Ecto neural progenitor cell (in vitro differentiated cells): Measurements from ENCODE around the gene GSK3B.
A peak's percentile ranks its signal among the peaks of the same experiment; 100 is the strongest.

ENCODE experiments used
- DNase-seq: peaks from one replicate; pipeline ENCODE4 v3.0.0-alpha.2; 2018; ENCODE audit warnings: low spot score

The GSK3B gene

DNA sequence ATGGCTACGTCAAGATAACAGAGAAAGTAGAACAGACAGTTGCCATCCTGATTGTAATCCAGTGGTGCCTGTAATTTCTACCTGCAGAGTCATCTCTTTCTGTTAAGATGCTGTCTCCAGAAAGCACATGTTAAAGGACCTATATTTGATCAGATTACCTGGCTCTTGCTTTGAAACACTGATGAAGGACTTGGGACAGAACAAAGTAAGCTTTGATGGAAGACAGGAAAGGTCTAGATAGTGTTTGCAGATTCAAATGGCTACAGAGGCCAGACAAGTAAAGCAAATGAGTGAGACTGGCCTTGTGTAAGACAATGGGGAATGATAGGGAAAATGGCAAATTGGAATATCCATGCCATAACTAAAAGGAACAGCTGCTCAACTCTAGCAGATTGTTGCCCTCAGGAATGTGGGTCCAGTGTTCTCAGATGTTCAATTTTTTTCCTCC lies 1.8 kb upstream of the GSK3B start:
- no peak for DNase-seq

- peak; percentile 89 for DNase-seq
Measured at GRCh38 chr3:120095226-120095978, 1.2 kb upstream of the GSK3B start.

DNA sequence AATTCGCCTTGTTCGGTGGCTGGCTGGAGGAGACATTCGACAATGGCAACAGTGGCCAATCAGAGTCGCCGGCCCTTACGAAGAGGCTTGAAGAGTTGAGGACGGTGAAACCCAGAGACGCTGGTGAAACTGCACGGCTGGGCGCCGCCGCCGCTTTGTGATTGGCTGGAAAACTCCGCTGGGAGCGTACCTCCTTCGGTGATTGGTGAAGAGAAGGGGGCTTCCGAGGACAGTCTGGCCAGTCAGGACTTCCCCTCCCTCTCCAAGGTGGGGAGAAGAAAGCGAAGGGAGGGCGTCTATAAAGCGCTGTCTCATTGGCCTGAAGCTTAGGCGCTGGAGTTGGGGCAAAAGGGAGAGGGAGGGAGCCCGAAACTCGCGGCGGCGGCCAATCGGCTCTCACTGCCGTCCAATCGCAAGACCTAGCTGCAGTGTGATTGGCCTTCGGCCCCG lies 554 bp upstream of the GSK3B start:
- DNase-seq = no peak

GRCh38 chr3:120093119-120093910 lies 932 bp downstream of the GSK3B start:
- no peak for DNase-seq

DNA sequence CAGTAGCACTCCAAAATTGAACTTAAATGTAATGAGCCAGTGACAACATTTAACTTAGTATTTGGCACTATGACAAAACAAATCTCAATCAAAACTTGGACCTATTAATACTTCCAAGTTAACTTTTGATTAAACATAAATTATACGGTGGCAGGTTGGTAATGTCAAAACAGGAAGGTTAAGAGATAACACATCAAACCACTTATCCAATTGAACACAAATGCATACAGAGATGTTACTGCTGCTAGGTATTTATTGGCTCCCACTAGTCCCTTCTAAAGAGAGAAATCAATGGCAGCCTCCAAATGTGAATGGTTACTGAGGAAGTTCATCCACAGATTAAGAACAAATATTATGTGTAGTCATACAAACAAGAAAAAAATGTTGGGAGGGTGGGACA lies 1.8 kb downstream of the GSK3B start:
- no peak for DNase-seq

GRCh38 chr3:120090422-120090821 lies 3.8 kb downstream of the GSK3B start:
- DNase-seq = no peak

- DNase-seq = no peak
Measured at GRCh38 chr3:120089089-120089488, 5.2 kb downstream of the GSK3B start.

- no peak for DNase-seq
Measured at GRCh38 chr3:120088622-120089021, 5.6 kb downstream of the GSK3B start.

DNA sequence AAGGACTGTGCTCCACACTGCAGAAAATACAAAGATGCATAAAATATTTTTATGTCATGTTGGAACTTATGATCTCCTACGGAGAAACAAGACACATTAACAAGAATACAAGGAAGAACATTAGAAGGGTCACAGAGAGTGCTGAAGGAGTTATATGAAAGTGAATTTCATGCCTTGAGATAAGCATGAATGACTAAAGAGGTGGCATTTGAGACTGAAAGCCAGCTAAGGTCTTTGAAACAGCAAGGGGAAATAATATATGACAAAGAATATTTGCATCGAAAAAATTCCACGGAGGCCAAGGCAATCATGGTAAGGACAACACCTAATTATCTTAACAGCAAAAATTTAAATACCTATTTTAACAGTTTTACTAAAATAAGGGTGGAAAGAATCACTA lies 12.5 kb downstream of the GSK3B start:
- no peak for DNase-seq

DNA sequence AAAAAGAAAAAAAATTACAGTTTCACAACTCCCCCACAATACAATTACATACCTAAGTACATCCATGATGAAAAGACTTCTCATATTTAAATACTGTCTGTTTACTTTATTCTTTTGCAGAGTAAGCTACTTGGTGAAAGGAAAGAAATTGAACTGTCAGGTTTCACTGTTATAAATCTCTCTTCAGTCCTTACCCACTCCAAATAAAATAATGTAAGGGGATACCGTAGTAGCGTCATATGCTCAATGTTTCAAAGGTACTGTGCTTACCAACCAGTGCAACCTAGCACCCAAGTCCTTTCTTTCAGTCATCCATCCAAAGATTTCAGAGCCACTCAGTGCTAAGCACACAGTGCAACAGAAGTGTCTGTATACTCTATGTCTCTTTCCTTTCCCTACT lies 13.4 kb downstream of the GSK3B start:
- no peak for DNase-seq

- no peak for DNase-seq
Measured at GRCh38 chr3:120077731-120078130, 16.5 kb downstream of the GSK3B start.

GRCh38 chr3:120072867-120073525 lies 21.3 kb downstream of the GSK3B start:
- no peak for DNase-seq

GRCh38 chr3:120071259-120071658 lies 23.0 kb downstream of the GSK3B start:
- no peak for DNase-seq

- no peak for DNase-seq
Measured at GRCh38 chr3:120070263-120070981, 23.8 kb downstream of the GSK3B start.

DNA sequence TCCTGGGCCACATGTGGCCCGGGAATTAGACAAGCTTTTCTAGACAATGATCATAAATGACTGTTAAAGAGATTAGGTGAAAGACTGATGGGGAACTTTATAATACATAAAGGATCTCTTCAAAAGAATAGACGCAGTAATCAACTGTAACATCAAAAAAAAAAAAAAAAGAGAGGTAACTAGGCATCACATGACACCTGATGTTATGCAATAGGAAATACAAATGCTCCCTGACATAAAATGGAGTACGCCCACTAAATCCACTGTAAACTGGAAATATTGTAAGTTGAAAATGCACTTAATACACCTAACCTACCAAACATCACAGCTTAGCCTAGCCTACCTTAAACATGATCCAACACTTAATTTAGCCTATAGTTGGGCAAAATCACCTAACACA lies 27.2 kb downstream of the GSK3B start:
- no peak for DNase-seq

DNA sequence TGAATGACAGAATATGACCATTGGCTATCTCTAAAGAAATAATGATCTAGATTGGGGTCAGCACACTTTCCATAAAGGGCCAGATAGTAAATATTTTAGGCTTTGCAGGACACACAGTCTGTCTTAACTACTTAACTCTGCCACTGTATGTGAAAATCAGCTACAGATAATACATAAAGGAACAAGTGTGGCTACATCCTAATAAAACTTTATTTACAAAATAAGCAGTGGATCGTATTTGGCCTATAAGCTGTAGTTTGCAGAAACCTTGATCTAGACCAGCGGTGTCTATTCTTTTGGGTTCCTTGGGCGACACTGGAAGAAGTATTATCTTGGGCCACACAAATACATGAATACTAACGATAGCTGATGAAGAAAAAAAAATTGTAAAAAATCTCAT lies 27.6 kb downstream of the GSK3B start:
- no peak for DNase-seq

DNA sequence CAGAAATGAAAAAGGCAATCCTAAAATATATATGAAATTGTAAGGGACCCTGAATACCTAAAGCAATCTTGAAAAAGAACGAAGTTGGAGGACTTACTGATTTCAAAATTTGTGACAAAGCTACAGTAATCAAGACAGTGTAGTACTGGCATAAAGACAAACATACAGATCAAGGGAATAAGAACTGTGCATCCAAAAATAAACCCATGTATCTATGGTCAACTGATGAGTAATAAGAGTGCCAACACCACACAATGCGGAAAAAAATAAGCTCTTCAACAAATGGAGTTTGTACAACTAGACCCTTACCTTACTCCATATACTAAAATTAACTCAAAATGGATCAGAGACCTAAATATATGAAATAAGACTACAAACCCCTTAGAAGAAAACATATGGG lies 29.6 kb downstream of the GSK3B start:
- DNase-seq = no peak

- no peak for DNase-seq
Measured at GRCh38 chr3:120062474-120062873, 31.8 kb downstream of the GSK3B start.

DNA sequence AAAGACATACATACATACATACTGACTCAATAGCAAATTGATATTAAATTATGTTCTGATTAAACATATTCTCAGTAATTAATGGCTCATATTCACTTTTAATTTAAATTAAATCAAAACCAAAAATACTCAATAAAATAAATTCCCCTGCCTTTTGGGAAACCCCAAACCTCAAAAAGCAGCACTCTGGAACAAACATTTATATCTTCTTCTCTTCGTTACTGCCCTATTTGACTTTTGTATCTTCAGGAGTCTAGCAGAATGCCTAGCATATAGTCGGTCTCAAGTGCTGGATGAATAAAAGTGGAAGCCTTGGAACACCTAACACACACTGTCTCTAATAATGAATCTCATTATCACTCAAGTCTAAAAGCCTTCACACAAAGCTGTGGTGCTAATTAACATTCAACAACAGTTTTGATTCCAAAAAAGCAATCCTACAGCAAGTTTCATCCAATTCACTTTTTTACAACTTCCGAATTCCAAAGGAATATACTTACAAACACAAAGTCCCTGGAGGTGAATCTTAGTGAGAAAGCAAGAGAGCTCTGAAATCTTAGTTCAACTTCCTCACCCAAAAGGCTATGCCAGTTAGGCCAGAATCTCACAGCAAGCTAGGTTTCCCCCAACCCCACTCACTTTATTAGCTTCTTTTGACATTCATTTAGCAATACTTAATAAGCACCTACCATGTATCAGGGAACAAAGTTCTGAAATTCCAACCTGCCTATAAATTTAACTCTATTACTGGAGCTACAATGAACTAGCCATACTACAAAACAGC lies 35.0 kb downstream of the GSK3B start:
- no peak for DNase-seq

GRCh38 chr3:120057626-120058025 lies 36.6 kb downstream of the GSK3B start:
- DNase-seq = no peak

GRCh38 chr3:120057029-120057428 lies 37.2 kb downstream of the GSK3B start:
- no peak for DNase-seq
